OCI-M2 (cell line): ENCODE measurements around the gene KCNA2.

Experiments
- DNase-seq: peaks from one replicate; lab custom pipeline; 2025; ENCODE audit not compliant: unreplicated experiment; lab: John Stamatoyannopoulos, UW

The KCNA2 gene

GRCh38 chr1:110605901-110606656 is at the start of gene KCNA2:
TSS of gene KCNA2 (minus strand) at chr1:110606358. CDS start at chr1:110604782, 1,576 bp downstream.
- DNase-seq = no peak

GRCh38 chr1:110650609-110651008 is 44.5 kb upstream of the KCNA2 start:
- DNase-seq = no peak

- DNase-seq = no peak
Observed at GRCh38 chr1:110648417-110648816, 42.3 kb upstream of the KCNA2 start.

- no peak for DNase-seq
Observed at GRCh38 chr1:110647254-110647891, 41.2 kb upstream of the KCNA2 start.

GRCh38 chr1:110645821-110646735 is 39.9 kb upstream of the KCNA2 start:
- no peak for DNase-seq

- no peak for DNase-seq
Observed at GRCh38 chr1:110645211-110645610, 39.1 kb upstream of the KCNA2 start.

GRCh38 chr1:110643879-110644472 is 37.8 kb upstream of the KCNA2 start:
- no peak for DNase-seq

GRCh38 chr1:110639724-110640386 is 33.7 kb upstream of the KCNA2 start:
- no peak for DNase-seq

GRCh38 chr1:110638556-110638955 is 32.4 kb upstream of the KCNA2 start:
- DNase-seq = no peak

GRCh38 chr1:110638058-110638457 is 31.9 kb upstream of the KCNA2 start:
- DNase-seq = no peak

- DNase-seq = no peak
Observed at GRCh38 chr1:110637475-110637874, 31.3 kb upstream of the KCNA2 start.

GRCh38 chr1:110636149-110636935 is 30.2 kb upstream of the KCNA2 start:
- no peak for DNase-seq

- DNase-seq = no peak
Observed at GRCh38 chr1:110635434-110635833, 29.3 kb upstream of the KCNA2 start.

GRCh38 chr1:110634455-110635311 is 28.5 kb upstream of the KCNA2 start:
- DNase-seq = no peak

- DNase-seq = no peak
Observed at GRCh38 chr1:110634086-110634454, 27.9 kb upstream of the KCNA2 start.

- no peak for DNase-seq
Observed at GRCh38 chr1:110633646-110634030, 27.5 kb upstream of the KCNA2 start.

GRCh38 chr1:110631836-110632620 is 25.9 kb upstream of the KCNA2 start:
- DNase-seq = no peak
